ENCODE data around the gene GPR108. TPM values are rescaled to one million over a fixed set of nuclear protein-coding genes. Genes with fewer than 3 reads are reported as not detected.
A peak's percentile ranks its signal among the peaks of the same experiment; 100 is the strongest.

Gene GPR108
- total and polyA plus RNA-seq, 2 of the 13 experiments (the other 11 are each of a cell fraction or from before 2014, with no cell fraction given), result 36.4 to 63.0 TPM

DNA sequence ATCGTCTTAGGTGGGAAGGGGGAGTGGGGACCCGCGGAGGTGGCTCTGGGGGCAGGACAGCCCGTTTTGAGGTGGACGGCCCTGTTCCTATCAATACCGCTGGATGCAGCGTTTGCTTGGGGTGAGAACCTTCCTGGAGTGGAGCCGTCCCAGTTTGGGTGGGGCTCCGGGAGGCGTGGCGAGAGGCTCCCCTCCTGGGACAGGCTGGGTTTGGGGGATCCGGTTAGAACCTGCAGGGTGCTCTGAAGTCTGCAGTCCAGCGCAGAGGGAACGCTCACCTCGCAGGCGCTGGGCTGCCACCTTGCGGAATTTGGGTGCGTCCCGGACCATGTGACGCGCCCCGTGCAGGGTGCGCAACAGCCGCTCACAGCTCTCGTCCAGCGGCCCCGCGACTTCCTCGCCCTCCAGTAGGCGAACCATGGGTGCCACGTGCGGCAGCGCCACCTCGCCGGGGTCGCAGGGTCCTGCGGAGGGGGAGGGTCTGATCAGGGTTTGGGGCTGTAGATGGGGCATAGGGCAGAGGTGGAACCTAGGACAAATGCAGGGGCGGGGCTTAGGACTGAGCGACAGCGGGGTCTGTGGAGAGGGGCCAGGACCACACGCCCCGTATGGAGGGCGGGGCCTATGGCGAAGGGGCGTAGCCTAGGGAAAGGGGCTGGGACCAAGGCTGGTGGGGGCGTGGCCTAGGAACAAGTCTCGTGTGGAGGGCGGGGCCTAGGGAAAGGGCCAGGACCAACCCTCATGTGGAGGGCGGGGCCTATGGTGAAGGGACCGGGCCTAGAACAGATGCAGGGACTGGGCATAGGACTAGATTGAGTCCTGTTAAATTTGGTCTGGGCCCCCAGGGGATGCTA, 16.0 kb upstream of the GPR108 start (continued):
- TF ChIP-seq ZNF205 (CRISPR knock-in tag; IDR thresholded peaks at IDR 0.05), result peak; percentile 56; the same call in 1 of the 2 replicates
- peak; percentile 92; the same call in 1 of the 2 replicates for TF ChIP-seq NRL (CRISPR knock-in tag; IDR thresholded peaks at IDR 0.05; ENCODE audit: borderline replicate concordance)
- TF ChIP-seq MTF2 (CRISPR knock-in tag; IDR thresholded peaks at IDR 0.05; ENCODE audit: borderline replicate concordance), result no peak; the same call in 1 of the 2 replicates
- TF ChIP-seq NFE2 (CRISPR knock-in tag; IDR thresholded peaks at IDR 0.05), result no peak
- TF ChIP-seq CHCHD3 (CRISPR knock-in tag; IDR thresholded peaks at IDR 0.05), result 0 out of 2 replicates have a peak, but pooled peaks have one; percentile 19
- TF ChIP-seq TAF15 (IDR thresholded peaks at IDR 0.05; ENCODE audit: low read depth, low read length, poor library complexity, severe bottlenecking), result no peak
- no peak; the same call in none of the 2 replicates for TF ChIP-seq SRY (CRISPR knock-in tag; IDR thresholded peaks at IDR 0.05)
- TF ChIP-seq RORA (CRISPR knock-in tag; IDR thresholded peaks at IDR 0.05), result no peak
- TF ChIP-seq TERF1 (CRISPR knock-in tag; IDR thresholded peaks at IDR 0.05), result no peak
- TF ChIP-seq MAX (IDR thresholded peaks at IDR 0.05), result peak; percentile 99
- TF ChIP-seq MXI1 (IDR thresholded peaks at IDR 0.05; ENCODE audit: borderline replicate concordance, low read depth, low read length), result peak; percentile 74; the same call in 1 of the 3 replicates
- no peak for TF ChIP-seq HMG20A (CRISPR knock-in tag; IDR thresholded peaks at IDR 0.05; ENCODE audit: borderline replicate concordance)
- peak; percentile 84 for TF ChIP-seq IKZF4 (CRISPR knock-in tag; IDR thresholded peaks at IDR 0.05; ENCODE audit: borderline replicate concordance, low read depth, not compliant biosample characterization)
- peak; percentile 68 for TF ChIP-seq ZNF407 (CRISPR knock-in tag; IDR thresholded peaks at IDR 0.05; ENCODE audit: not compliant biosample characterization)
- TF ChIP-seq SMAD9 (CRISPR knock-in tag; IDR thresholded peaks at IDR 0.05), result no peak
- TF ChIP-seq GATA4 (IDR thresholded peaks at IDR 0.05; ENCODE audit: borderline replicate concordance, low read depth), result no peak
- TF ChIP-seq ZNF674 (CRISPR knock-in tag; IDR thresholded peaks at IDR 0.05; ENCODE audit: low read depth), result no peak
- TF ChIP-seq CBX2 (IDR thresholded peaks at IDR 0.05; ENCODE audit: low read depth, low read length), result no peak
- no peak for TF ChIP-seq CBX2 (CRISPR knock-in tag; IDR thresholded peaks at IDR 0.05; ENCODE audit: low read depth)
- no peak for TF ChIP-seq KDM1A (CRISPR knock-in tag; IDR thresholded peaks at IDR 0.05)
